ENCODE data around the gene NR1H4.
A peak's percentile ranks its signal among the peaks of the same experiment; 100 is the strongest.

The NR1H4 gene

DNA sequence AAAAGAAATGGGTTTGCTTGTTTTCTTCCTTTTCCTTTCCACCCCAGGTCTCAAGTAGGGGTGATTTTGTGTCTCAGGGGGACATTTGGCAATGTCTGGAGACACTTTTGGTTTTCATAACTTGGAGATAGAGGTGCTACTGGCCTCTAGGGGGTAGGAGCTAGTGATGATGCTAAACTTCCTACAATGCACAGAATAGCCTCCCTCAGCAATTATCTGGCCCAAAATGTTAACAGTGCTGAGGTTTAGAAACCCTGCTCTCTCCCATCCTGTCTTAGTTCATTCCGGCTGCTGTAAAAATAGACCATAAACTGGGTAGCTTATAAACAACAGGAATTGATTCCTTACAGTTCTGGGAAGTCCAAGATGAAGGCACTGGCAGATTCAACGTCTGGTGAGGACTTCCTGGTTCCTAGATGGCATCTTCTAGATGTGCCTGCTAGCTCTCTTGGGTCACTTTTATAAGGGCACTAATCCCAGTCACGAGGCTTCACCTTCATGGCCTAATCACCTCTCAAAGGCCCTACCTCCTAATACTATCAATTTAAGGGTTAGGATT lies 92.4 kb downstream of the NR1H4 start:
- H3K27me3 ChIP-seq (ENCODE audit: insufficient read depth, low read length) = peaks cover 13% of the 10 kb centered on the region; the same call in 1 of the 2 replicates
- H2AFZ ChIP-seq (ENCODE audit: low read length, unreplicated experiment) = no peak overlapping the region
- no peak overlapping the region for H3K4me3 ChIP-seq (ENCODE audit: low read depth, low read length)
- no peak overlapping the region for H3K27ac ChIP-seq (ENCODE audit: low read depth, low read length)
- H3K79me2 ChIP-seq (ENCODE audit: control insufficient read depth, insufficient read depth, low read length, unreplicated experiment) = no peaks in the 10 kb centered on the region
- H3K36me3 ChIP-seq (ENCODE audit: insufficient read depth, low read length) = no peaks in the 10 kb centered on the region
- H3K4me1 ChIP-seq (ENCODE audit: control insufficient read depth, insufficient read depth, low read length, unreplicated experiment) = peaks cover 6% of the 10 kb centered on the region

DNA sequence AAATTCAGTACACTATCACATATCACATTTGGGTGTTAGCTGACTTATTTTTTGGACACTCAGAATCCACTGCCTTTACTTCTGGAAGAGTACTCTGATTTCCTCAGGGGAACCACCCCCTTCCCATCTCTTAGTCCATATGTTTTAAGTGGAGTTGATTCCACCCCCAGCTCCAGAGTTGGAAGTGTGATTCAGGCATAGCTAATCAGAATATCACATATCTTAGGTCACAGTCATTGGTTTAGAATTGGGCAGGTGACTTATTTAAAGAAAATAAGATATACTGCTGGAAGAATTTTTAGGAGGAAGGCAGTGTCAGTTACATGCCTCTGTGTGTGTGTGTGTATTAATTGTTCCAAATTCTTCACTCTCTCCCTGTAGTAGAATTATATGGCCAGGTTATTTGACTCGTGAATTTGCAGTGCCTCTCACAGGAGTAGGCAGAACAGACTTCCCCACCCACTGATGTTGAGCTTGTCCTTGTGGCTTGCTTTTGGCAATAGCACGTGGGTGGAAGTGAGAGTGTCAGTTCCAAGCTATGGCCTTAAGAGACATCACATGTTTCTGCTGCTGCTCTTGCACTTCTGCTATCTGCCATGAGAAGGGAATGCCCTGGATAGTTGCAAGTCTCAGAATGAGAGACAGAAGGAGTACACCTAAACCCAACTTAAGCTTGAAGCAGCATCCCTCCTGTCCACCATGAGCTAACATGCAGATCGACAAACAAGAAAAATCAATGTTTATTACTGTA lies 93.4 kb downstream of the NR1H4 start:
- no peaks in the 10 kb centered on the region for H3K36me3 ChIP-seq (ENCODE audit: insufficient read depth, low read length)
- no peak overlapping the region for H3K27ac ChIP-seq (ENCODE audit: low read depth, low read length)
- H3K4me1 ChIP-seq (ENCODE audit: control insufficient read depth, insufficient read depth, low read length, unreplicated experiment) = peaks cover 6% of the 10 kb centered on the region
- H2AFZ ChIP-seq (ENCODE audit: low read length, unreplicated experiment) = no peak overlapping the region
- H3K79me2 ChIP-seq (ENCODE audit: control insufficient read depth, insufficient read depth, low read length, unreplicated experiment) = no peaks in the 10 kb centered on the region
- no peak overlapping the region for H3K4me3 ChIP-seq (ENCODE audit: low read depth, low read length)
- H3K27me3 ChIP-seq (ENCODE audit: insufficient read depth, low read length) = peaks cover 13% of the 10 kb centered on the region; the same call in 1 of the 2 replicates

DNA sequence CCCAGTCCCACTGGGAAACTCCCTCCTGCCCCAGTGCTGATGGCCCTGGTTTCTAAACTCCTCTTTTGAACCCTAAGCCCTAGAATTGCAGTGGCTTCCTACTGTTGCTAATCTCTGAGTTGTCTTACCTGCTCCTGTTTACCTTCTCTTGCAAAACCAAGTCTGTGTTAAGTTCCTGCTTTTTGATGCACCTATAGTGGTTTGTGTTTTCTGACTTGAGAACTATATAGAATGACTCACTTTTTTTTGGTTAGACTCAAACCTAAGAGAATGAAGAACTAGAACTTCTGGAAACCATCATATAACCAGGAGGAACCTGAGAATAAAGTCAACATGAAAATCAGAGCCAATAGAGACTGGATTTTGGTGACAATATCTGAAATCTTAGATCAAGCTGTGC lies 94.3 kb downstream of the NR1H4 start:
- Histone ChIP-seq H3K79me2 (ENCODE audit: control insufficient read depth, insufficient read depth, low read length, unreplicated experiment) (no peaks in the 10 kb centered on the region), H3K4me3 (ENCODE audit: low read depth, low read length) (no peak overlapping the region), H3K27ac (ENCODE audit: low read depth, low read length) (no peak overlapping the region)

DNA sequence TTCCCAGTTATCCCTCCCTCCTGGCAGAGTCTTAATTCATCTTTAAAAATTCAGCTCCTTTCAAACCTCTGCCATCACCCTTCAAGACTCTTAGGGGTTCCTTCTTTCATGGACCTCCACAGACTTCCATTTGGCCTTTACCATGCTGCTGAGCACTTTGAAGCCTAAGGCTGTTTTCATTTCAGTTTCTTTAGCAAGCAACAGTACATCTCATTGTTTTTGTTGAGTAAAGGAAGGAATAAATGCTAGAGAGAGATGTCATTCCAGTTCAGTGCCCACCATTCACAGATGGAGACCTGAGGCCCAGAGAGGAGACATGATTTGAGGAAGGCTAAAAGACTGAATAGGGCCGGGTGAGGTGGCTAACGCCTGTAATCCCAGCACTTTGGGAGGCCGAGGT lies 98.5 kb downstream of the NR1H4 start:
- Histone ChIP-seq H3K79me2 (ENCODE audit: control insufficient read depth, insufficient read depth, low read length, unreplicated experiment) (peaks cover 26% of the 10 kb centered on the region), H3K4me1 (ENCODE audit: control insufficient read depth, insufficient read depth, low read length, unreplicated experiment) (peaks cover 23% of the 10 kb centered on the region), H2AFZ (ENCODE audit: low read length, unreplicated experiment) (no peak overlapping the region), H3K4me3 (ENCODE audit: low read depth, low read length) (no peak overlapping the region), H3K27ac (ENCODE audit: low read depth, low read length) (no peak overlapping the region), H3K27me3 (ENCODE audit: insufficient read depth, low read length) (0 out of 2 replicates have a peak, but pooled peaks cover 3% of the 10 kb centered on the region), H3K36me3 (ENCODE audit: insufficient read depth, low read length) (no peaks in the 10 kb centered on the region)

More for the DNA sequence above, 94.3 kb downstream of the NR1H4 start:
- Histone ChIP-seq H3K36me3 (ENCODE audit: insufficient read depth, low read length) (no peaks in the 10 kb centered on the region), H2AFZ (ENCODE audit: low read length, unreplicated experiment) (no peak overlapping the region), H3K27me3 (ENCODE audit: insufficient read depth, low read length) (peaks cover 12% of the 10 kb centered on the region; the same call in 1 of the 2 replicates), H3K4me1 (ENCODE audit: control insufficient read depth, insufficient read depth, low read length, unreplicated experiment) (peaks cover 6% of the 10 kb centered on the region)

DNA sequence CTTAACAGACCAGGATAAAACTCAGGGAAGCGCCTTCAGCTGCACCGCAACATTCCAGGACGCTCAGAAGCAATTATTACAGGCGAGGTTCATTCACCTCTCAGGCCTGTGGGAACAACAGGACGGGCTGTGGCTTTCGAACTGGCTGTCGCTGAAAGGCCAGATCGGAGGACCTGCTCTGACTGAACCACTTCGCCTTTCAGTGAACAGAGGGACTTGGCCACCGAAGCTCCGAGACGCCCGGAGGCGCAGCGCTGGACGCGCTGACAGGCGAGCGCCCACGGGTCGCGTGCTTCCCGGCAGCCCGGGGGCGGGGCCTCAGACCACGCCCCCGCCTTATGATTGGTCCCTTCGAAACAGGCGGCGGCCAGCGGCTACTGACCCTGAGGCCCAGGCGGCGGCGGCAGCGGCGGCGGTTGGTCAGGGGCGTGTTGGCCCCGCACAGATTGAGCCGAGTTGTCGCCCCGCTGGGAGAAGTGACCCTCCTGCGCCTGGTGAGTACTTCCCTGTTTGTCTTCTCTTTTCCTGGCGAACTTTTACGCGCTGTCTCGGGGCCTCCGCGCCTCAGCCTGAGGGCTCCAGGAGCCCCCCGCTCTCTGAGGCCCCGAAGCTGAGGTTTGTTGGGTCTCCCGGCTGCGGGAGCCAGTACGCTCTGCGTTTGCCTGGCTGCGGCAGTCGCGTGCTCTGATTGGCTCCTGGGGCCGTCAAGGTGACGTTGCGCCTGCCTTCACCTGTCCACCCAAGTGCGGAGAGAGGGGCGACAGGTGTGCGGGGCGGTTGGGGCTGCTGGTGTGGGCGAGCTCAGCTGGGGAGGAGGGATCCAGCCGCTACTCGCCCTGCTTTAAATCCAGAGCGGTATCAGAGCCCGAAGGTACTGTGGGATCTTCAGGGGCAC lies 99.9 kb downstream of the NR1H4 start, which contains the start of gene GAS2L3:
Gene GAS2L3, plus strand, starts transcription at position 393 of the 895 bp plus-strand sequence. CDS start 21,221 bp downstream, outside the sequence.
- H2AFZ ChIP-seq (ENCODE audit: low read length, unreplicated experiment) = peak within 1 kb of the TSS; percentile 76
- peaks cover 37% of the 10 kb centered on the region for H3K79me2 ChIP-seq (ENCODE audit: control insufficient read depth, insufficient read depth, low read length, unreplicated experiment)

DNA sequence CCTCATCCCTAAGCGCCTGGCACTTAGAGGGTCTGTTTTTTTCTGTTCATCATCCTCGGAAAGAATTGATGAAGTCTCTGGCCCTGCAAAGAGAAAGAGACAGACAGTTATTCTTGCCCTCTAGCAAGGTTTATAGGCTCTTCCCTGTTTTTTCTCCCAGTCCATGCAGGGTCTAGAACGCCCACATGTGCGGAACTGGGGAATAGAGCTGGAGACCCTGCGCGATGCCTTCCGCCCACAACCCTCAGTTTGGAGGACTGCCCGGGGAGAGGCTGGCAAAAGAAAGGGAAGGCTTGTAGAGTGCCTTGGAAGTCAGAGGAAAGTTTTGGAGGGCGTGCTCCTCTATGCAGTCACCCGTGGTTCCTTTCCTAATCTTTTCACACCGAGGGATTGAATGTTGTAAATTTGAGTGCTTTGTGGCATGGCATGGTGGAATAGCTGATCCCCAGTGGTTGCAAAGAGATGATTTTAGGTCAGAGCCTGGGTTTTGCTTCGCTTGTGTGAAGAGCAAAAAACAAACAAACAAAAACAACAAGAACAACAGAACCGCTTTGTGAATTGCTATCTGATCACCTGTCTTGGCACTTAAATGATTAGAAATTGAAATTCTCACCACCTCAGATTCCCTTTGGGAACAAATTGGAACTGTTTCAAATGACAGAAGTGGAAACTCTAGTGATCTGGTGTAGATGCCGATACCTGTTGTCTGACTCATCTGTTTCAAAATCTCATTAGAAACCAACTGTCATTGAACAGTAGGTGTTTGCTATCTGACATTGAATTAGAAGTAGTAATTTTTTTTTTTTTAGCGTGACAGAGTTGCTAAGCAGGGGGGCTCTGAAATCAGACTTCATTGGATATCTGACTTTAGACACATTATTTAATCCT lies 100.8 kb downstream of the NR1H4 start:
- Histone ChIP-seq H3K27ac (ENCODE audit: low read depth, low read length) (no peak overlapping the region), H3K79me2 (ENCODE audit: control insufficient read depth, insufficient read depth, low read length, unreplicated experiment) (peaks cover 46% of the 10 kb centered on the region)

More for the DNA sequence above, 99.9 kb downstream of the NR1H4 start, which contains the start of gene GAS2L3:
- no peak within 1 kb of the TSS for H3K27ac ChIP-seq (ENCODE audit: low read depth, low read length)
- peak within 1 kb of the TSS; percentile 90 for H3K4me3 ChIP-seq (ENCODE audit: low read depth, low read length)
- H3K4me1 ChIP-seq (ENCODE audit: control insufficient read depth, insufficient read depth, low read length, unreplicated experiment) = peaks cover 19% of the 10 kb centered on the region
- H3K27me3 ChIP-seq (ENCODE audit: insufficient read depth, low read length) = 0 out of 2 replicates have a peak, but pooled peaks cover 2% of the 10 kb centered on the region
- H3K36me3 ChIP-seq (ENCODE audit: insufficient read depth, low read length) = no peaks in the 10 kb centered on the region

DNA sequence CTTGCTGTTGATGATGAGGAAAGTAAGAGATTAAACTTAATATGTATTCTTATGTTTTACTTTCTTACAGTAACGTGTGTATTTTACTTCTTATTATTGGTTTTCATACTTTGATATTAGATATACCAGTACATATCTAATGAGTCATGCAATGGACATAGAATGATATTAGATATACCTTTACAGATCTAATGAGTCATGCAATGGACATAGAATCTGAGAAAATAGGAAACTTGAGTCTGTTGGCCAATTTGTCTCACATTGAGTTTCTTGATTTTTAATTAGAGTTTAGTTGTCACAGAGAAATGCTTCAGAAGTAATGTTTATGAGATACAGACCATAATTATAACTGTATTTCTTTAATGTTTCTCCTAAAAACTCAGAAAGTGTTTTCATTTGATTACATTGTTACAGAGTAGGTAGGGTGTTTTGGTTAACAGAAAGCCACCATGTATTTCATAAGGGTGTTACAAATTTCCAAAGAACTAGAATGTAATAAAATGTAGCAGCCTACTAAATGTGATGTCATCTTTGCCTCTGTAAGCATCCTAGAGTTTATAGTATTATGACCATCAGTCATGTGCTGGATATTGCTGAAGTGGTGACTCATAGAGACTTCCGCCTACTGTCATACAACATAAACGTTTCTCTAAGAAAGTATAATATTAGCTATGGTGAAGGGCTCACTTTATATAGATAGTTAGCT lies 102.8 kb downstream of the NR1H4 start:
- H3K4me1 ChIP-seq (ENCODE audit: control insufficient read depth, insufficient read depth, low read length, unreplicated experiment) = peaks cover 19% of the 10 kb centered on the region
- H3K27me3 ChIP-seq (ENCODE audit: insufficient read depth, low read length) = no peaks in the 10 kb centered on the region
- peak overlapping the region; percentile 2; the same call in 1 of the 2 replicates for H3K4me3 ChIP-seq (ENCODE audit: low read depth, low read length)
- peaks cover 61% of the 10 kb centered on the region for H3K79me2 ChIP-seq (ENCODE audit: control insufficient read depth, insufficient read depth, low read length, unreplicated experiment)
- H3K27ac ChIP-seq (ENCODE audit: low read depth, low read length) = peak overlapping the region; percentile 73
- no peak overlapping the region for H2AFZ ChIP-seq (ENCODE audit: low read length, unreplicated experiment)
- no peaks in the 10 kb centered on the region for H3K36me3 ChIP-seq (ENCODE audit: insufficient read depth, low read length)

More for the DNA sequence above, 100.8 kb downstream of the NR1H4 start:
- no peaks in the 10 kb centered on the region for H3K36me3 ChIP-seq (ENCODE audit: insufficient read depth, low read length)
- H3K4me3 ChIP-seq (ENCODE audit: low read depth, low read length) = peak overlapping the region; percentile 90
- no peaks in the 10 kb centered on the region for H3K27me3 ChIP-seq (ENCODE audit: insufficient read depth, low read length)
- peaks cover 19% of the 10 kb centered on the region for H3K4me1 ChIP-seq (ENCODE audit: control insufficient read depth, insufficient read depth, low read length, unreplicated experiment)
- peak overlapping the region; percentile 76 for H2AFZ ChIP-seq (ENCODE audit: low read length, unreplicated experiment)

DNA sequence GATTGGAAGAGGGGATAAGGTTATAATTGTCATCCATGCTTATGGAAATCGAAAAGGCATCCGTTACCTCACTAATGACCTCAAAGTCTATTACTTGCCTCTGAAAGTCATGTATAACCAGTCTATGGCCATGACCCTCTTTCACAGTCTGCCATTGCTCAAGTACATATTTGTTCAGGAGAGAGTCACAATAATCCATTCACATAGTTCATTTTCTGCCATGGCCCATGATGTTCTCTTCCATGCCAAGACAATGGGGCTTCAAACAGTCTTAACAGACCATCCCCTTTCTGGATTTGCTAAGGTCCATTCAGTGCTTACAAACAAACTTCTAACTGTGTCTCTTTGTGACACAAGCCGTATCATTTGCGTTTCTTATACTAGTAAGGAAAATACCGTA lies 105.3 kb downstream of the NR1H4 start:
- Histone ChIP-seq H3K27ac (ENCODE audit: low read depth, low read length) (no peak overlapping the region), H3K79me2 (ENCODE audit: control insufficient read depth, insufficient read depth, low read length, unreplicated experiment) (peaks cover 80% of the 10 kb centered on the region), H3K4me3 (ENCODE audit: low read depth, low read length) (no peak overlapping the region), H3K4me1 (ENCODE audit: control insufficient read depth, insufficient read depth, low read length, unreplicated experiment) (peaks cover 19% of the 10 kb centered on the region), H2AFZ (ENCODE audit: low read length, unreplicated experiment) (no peak overlapping the region), H3K27me3 (ENCODE audit: insufficient read depth, low read length) (no peaks in the 10 kb centered on the region), H3K36me3 (ENCODE audit: insufficient read depth, low read length) (0 out of 2 replicates have a peak, but pooled peaks cover 3% of the 10 kb centered on the region)

DNA sequence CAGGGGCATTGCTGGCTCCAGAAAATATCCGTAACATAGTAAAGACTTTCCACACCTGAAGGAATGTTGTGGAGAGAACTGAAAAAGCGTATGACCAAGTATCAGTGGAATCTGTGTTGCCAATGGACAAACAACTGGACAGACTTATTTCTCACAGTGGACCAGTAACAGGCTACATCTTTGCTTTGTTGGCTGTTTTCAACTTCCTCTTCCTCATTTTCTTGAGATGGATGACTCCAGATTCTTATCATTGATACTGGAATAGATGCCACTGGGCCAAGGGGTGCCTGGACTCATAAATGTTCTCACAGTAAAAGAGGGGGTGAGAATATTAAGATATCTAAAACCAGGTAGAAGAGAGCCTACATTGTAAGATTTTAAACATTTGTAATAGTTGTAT lies 106.2 kb downstream of the NR1H4 start:
- Histone ChIP-seq H3K79me2 (ENCODE audit: control insufficient read depth, insufficient read depth, low read length, unreplicated experiment) (peaks cover 78% of the 10 kb centered on the region), H3K4me3 (ENCODE audit: low read depth, low read length) (no peak overlapping the region), H3K27ac (ENCODE audit: low read depth, low read length) (no peak overlapping the region), H2AFZ (ENCODE audit: low read length, unreplicated experiment) (no peak overlapping the region), H3K4me1 (ENCODE audit: control insufficient read depth, insufficient read depth, low read length, unreplicated experiment) (peaks cover 14% of the 10 kb centered on the region), H3K36me3 (ENCODE audit: insufficient read depth, low read length) (0 out of 2 replicates have a peak, but pooled peaks cover 3% of the 10 kb centered on the region), H3K27me3 (ENCODE audit: insufficient read depth, low read length) (no peaks in the 10 kb centered on the region)

Data from ACC112 (cell line).